Neural cell (in vitro differentiated cells): ENCODE data around the gene TMEM106B.

ENCODE experiments used
- EP300 ChIP-seq: fragments of 450-650 bp; conservative IDR thresholded peaks from 2 replicates; pipeline ENCODE4 v1.6.1; 2014; ENCODE audit warnings: antibody characterized with exemption, mild to moderate bottlenecking, moderate library complexity; ENCODE audit not compliant: poor library complexity, severe bottlenecking
- TF ChIP-seq, protein P1 (sequence below): fragments of 450-650 bp; IDR thresholded peaks from 2 replicates; pipeline ENCODE4 v1.5.1; 2014; ENCODE audit warnings: antibody characterized with exemption, mild to moderate bottlenecking, moderate library complexity; ENCODE audit not compliant: poor library complexity, severe bottlenecking

DNA sequence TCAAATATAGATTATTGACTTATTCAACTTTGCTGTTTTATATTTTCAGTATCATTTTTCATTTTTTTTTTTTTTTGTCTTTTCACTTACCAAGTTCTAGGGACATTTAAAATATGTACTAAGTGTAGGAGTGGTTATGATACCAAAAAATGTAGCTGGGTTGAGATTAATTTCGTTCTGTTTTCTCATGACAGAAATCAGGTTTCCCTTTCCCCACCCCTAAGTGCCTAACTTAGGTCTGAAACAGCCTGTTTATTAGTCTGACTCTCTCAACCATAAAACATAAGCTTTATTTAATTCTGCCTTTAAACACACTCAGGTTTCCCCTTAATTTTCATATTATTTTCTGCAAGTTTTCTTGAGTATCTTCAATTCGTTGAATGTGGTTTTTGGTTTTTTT, 22.1 kb downstream of the TMEM106B start:
- TF ChIP-seq, protein P1, sequence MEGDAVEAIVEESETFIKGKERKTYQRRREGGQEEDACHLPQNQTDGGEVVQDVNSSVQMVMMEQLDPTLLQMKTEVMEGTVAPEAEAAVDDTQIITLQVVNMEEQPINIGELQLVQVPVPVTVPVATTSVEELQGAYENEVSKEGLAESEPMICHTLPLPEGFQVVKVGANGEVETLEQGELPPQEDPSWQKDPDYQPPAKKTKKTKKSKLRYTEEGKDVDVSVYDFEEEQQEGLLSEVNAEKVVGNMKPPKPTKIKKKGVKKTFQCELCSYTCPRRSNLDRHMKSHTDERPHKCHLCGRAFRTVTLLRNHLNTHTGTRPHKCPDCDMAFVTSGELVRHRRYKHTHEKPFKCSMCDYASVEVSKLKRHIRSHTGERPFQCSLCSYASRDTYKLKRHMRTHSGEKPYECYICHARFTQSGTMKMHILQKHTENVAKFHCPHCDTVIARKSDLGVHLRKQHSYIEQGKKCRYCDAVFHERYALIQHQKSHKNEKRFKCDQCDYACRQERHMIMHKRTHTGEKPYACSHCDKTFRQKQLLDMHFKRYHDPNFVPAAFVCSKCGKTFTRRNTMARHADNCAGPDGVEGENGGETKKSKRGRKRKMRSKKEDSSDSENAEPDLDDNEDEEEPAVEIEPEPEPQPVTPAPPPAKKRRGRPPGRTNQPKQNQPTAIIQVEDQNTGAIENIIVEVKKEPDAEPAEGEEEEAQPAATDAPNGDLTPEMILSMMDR: no peak
- TF ChIP-seq EP300: no peak
